ENCODE measurements around the gene MOGAT3.
"Not testable (repeated sequence)": the region's sequence is repeated elsewhere in the genome, so short reads cannot be mapped to it uniquely, and the experiment has no call there.

MOGAT3 gene

DNA sequence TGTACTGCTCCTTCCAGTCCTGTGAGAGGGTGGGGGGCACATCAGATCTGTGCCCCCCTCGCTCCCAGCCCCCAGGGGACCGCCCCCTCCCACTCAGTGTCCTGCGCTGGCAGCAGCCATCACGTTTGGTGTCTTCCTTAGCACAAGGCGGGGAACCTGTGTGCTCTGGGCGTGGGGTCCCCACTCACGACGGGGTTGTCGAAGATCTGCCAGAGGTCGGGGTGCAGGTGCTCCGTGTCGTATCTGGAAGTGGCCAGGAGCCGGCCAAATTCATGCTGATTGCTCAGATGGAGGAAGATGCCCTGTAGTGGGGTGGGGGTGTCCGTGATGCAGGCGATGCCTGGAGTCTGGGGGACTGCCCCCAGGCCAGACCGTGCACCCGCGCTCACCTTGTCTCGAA is 9.3 kb upstream of the MOGAT3 start:
- TF ChIP-seq, protein P1, sequence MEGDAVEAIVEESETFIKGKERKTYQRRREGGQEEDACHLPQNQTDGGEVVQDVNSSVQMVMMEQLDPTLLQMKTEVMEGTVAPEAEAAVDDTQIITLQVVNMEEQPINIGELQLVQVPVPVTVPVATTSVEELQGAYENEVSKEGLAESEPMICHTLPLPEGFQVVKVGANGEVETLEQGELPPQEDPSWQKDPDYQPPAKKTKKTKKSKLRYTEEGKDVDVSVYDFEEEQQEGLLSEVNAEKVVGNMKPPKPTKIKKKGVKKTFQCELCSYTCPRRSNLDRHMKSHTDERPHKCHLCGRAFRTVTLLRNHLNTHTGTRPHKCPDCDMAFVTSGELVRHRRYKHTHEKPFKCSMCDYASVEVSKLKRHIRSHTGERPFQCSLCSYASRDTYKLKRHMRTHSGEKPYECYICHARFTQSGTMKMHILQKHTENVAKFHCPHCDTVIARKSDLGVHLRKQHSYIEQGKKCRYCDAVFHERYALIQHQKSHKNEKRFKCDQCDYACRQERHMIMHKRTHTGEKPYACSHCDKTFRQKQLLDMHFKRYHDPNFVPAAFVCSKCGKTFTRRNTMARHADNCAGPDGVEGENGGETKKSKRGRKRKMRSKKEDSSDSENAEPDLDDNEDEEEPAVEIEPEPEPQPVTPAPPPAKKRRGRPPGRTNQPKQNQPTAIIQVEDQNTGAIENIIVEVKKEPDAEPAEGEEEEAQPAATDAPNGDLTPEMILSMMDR (IDR thresholded peaks at IDR 0.05; ENCODE audit: insufficient read depth, low read depth, low read length, missing control alignments) = no peak
- DNase-seq (ENCODE audit: low read depth) = no peak
- no peak overlapping the region for H3K4me3 ChIP-seq (ENCODE audit: low read length)

DNA sequence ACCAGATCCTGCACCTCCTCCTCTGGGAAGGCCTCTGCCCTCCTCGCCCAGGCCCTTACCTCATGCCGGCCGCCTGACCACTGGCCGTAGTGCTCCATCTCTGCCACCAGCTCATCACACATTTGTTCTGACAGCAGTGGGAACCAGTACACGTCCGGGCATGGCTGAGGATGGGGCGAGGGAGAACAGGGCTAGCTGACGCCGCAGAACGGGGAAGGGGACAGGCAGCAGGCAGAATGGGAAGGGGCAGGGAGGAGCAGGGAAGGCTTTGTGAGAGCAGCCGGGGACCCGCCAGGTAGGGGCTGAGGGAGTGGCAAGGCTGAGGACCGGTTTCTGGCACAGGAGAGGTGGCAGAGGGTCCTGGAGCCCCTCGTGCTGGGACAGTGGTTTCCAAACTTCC is 8.0 kb upstream of the MOGAT3 start:
- TF ChIP-seq, protein P1 (IDR thresholded peaks at IDR 0.05; ENCODE audit: insufficient read depth, low read depth, low read length, missing control alignments) = no peak
- no peak overlapping the region for H3K4me3 ChIP-seq (ENCODE audit: low read length)
- no peak for DNase-seq (ENCODE audit: low read depth)

DNA sequence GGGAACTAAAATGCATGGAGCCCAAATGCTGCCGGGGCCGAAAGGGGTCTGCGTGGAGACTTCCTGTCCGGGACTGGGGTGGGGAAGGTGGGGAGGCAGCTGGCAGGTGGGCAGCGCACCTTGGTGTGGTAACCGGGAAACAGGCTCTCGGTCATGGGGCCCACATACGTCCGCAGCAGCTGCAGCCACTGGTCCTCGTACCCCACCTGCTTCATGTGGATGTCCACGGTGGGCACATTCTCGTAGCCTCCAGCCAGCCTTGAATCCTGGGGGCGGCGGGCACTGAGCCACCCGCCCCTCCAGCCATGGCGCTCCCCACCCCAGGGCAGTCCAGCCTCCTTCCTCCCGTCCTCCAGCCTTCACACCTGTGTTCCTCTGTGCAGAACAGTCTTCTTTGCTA is 6.6 kb upstream of the MOGAT3 start:
- DNase-seq (ENCODE audit: low read depth) = no peak
- H3K4me3 ChIP-seq (ENCODE audit: low read length) = no peak overlapping the region
- TF ChIP-seq, protein P1 (IDR thresholded peaks at IDR 0.05; ENCODE audit: insufficient read depth, low read depth, low read length, missing control alignments) = no peak

DNA sequence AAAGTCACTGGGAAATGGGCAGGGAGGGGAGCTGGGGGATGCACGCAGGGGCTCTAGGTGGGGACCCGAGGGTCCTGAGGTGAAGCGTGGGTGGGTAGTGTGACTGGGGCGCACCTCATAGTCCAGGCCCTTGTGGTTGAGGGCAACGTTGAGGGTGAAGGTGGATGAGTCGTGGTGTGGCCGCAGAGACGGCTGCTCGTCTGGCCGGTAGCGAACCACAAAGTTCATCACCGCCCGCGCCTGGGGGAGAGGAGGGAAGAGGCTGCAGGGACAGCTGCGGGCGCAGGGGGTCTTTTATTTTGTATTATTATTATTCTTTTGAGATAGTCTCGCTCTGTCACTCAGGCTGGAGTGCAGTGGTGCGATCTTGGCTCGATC is 5.8 kb upstream of the MOGAT3 start:
- TF ChIP-seq, protein P1 (IDR thresholded peaks at IDR 0.05; ENCODE audit: insufficient read depth, low read depth, low read length, missing control alignments) = no peak
- no peak for DNase-seq (ENCODE audit: low read depth)
- H3K4me3 ChIP-seq (ENCODE audit: low read length) = no peak overlapping the region

DNA sequence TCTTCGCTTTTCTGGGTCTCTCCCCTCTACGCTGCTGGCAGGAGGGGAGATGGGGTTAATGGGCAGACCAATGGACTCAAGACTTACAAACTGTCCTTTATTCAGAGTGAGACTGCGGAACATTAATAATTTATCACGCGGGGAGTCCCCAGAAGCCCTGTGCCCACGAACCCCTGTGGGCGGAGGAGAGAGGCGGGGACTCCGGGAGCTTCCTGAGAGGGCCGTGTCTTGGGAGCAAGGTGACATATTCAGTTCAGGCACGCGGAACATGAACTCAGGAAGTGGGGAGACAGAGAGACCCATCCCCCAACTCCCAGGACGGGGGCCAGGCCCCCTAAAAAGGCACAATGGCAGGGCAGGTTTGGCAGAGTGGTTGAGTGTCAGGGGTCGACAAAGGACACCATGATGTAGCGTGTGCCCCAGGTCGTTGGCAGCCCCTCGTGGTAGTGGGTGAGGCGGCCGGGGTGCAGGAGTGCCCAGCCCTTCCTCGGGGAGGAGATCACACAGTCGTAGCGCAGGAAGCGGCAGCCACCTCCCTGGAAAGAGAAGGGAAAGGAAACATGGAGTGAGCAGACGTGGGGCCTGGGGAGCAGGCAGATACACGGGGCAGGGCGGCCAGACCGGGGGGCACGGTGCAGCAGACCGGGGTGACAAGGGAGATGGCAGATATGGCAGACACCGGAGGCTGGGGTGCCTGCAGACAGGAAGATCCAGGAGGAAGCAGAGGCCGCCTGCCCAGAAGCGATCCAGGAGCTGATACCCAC is 5.2 kb upstream of the MOGAT3 start:
- no peak overlapping the region for H3K4me3 ChIP-seq (ENCODE audit: low read length)
- DNase-seq (ENCODE audit: low read depth) = no peak

DNA sequence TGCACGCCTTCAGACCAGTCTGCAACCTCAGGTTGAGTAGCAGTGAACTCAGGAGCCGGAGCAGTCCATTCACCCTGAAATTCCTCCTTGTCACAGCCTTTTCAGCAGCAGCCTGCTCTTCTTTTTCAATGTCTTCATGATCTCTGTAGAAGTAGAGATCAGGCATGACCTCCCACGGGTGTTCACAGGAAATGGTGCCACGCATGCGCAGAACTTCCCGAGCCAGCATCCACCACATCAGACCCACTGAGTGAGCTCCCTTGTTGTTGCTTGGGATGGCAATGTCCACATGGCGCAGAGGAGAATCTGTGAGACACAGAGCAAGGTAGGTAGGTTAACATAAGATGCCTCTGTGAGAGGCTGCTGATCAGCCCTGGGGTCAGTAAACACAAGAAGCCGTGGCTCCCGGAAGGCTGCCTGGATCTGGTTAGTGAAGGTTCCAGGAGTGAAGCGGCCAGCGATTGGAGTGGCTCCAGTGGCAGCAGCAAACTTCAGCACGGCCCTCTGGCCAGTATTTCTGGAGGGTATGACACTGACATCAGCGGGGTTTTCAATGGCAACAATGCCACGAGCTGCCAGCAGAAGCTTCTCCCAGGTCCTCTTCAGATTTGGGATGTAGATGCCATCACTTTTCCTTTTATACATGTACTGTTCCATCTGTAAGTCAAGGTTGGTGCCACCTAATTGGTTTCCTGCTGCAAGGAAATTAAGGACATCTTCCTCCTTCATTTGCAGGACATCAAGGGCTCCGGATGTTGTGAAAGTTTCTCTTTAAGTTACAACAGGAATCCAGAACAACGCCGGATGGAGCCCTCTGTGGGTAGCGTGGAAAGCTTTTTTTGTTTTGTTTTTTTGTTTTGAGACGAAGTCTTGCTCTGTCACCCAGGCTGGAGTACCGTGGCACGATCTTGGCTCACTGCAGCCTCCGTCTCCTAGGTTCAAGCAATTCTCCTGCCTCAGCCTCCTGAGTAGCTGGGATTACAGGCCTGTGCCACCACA is 3.2 kb upstream of the MOGAT3 start:
- not testable (repeated sequence) for DNase-seq (ENCODE audit: low read depth)

More for the DNA sequence above, 5.2 kb upstream of the MOGAT3 start:
- TF ChIP-seq, protein P1 (IDR thresholded peaks at IDR 0.05; ENCODE audit: insufficient read depth, low read depth, low read length, missing control alignments) = no peak

DNA sequence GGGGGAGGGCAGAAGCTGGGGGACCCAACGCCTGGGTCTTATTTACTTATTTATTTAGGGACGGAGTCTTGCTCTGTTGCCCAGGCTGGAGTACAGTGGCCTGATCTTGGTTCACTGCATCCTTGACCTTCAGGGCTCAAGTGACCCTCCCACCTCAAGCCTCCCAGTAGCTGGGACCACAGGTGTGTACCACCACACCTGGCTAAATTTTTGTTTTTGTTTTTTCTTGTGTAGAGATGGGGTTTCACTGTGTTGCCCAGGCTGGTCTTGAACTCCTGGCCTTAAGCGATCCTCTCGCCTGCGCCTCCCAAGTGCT is 1.7 kb upstream of the MOGAT3 start:
- H3K4me3 ChIP-seq (ENCODE audit: low read length) = no peak overlapping the region
- TF ChIP-seq, protein P1 (IDR thresholded peaks at IDR 0.05; ENCODE audit: insufficient read depth, low read depth, low read length, missing control alignments) = no peak
- DNase-seq (ENCODE audit: low read depth) = no peak

More for the DNA sequence above, 3.2 kb upstream of the MOGAT3 start:
- not testable (repeated sequence) for H3K4me3 ChIP-seq (ENCODE audit: low read length)
